Panc1 (cell line): ENCODE data around the gene GRM2.

Experiments used
- CTCF ChIP-seq: fragments of 450-650 bp; IDR thresholded peaks from 2 replicates; pipeline ENCODE4 v1.5.1; 2017; ENCODE audit warnings: mild to moderate bottlenecking
- POLR2AphosphoS5 ChIP-seq: IDR thresholded peaks from 2 replicates; pipeline ENCODE4 v1.6.1; 2012; ENCODE audit warnings: mild to moderate bottlenecking, low read depth, low read length, moderate library complexity
- REST ChIP-seq, 2 experiments: IDR thresholded peaks; 2 replicates each; pipeline ENCODE4 v1.6.1; 2011 to 2012; ENCODE audit warnings: low read depth in 2 of 2, control low read depth in 1 of 2, low read length in 1 of 2, mild to moderate bottlenecking in 1 of 2, moderate library complexity in 1 of 2; ENCODE audit not compliant: insufficient read depth in 1 of 2

- TF ChIP-seq CTCF, result no peak
- TF ChIP-seq POLR2AphosphoS5, result no peak
- TF ChIP-seq REST (IDR thresholded peaks at IDR 0.05; ENCODE audit: insufficient read depth in 1 of 2, low read depth in 2 of 2, low read length in 1 of 2), result no peak
Observed at GRCh38 chr3:51709675-51710074, 2.8 kb downstream of the GRM2 start.
